ENCODE results near the gene ELOVL1. TPM values are rescaled to one million over a fixed set of nuclear protein-coding genes. Genes with fewer than 3 reads are reported as not detected.

ELOVL1 gene
- total RNA-seq, 4 donors from 2014 or later, result 99.8 to 187 (median 115) TPM

- Histone ChIP-seq H3K4me3 (peak overlapping the region; percentile 70 to 86 (median 85)), H3K27me3 (no peaks in the 10 kb centered on the region), H3K4me1 (peaks cover 18 to 56% (median 28%) of the 10 kb centered on the region in 3 donors), H3K36me3 (peaks cover 30 to 42% (median 33%) of the 10 kb centered on the region in 3 donors), H3K27ac (peak overlapping the region; percentile 94 to 99 (median 97)), H3K9me3 (no peaks in the 10 kb centered on the region)
- TF ChIP-seq CTCF (IDR thresholded peaks at IDR 0.05) (no peak), POLR2A (IDR thresholded peaks at IDR 0.05) (no peak)
- WGBS, 2 donors, result 40% methylated on average over 1 of the region's 5 CpGs; no CpG with 5 or more reads in 1 of the 2 donors
- intact Hi-C loops (cut with DNase I), result no loop called here
- no peak for DNase-seq
Measured at GRCh38 chr1:43366601-43367025, 1.2 kb downstream of the ELOVL1 start.

GRCh38 chr1:43366179-43366578 is 1.6 kb downstream of the ELOVL1 start:
- Histone ChIP-seq H3K4me3 (peak overlapping the region; percentile 70 to 86 (median 85)), H3K27ac (peak overlapping the region; percentile 94 to 99 (median 97)), H3K36me3 (peaks cover 30 to 46% (median 33%) of the 10 kb centered on the region in 3 donors), H3K4me1 (peaks cover 18 to 56% (median 28%) of the 10 kb centered on the region in 3 donors), H3K27me3 (no peaks in the 10 kb centered on the region), H3K9me3 (no peaks in the 10 kb centered on the region)
- intact Hi-C loops (cut with DNase I), result no loop called here
- DNase-seq, result no peak
- 20 to 21% methylated on average over 6 to 7 of the region's 11 CpGs for WGBS, 2 donors
- TF ChIP-seq POLR2A (IDR thresholded peaks at IDR 0.05) (peak in 3 of 4 donors; percentile 46 to 67 (median 59)), CTCF (IDR thresholded peaks at IDR 0.05) (no peak)

- 75 to 86% methylated on average over 2 of the region's 2 CpGs for WGBS, 2 donors
- Histone ChIP-seq H3K9me3 (no peaks in the 10 kb centered on the region), H3K4me3 (peak overlapping the region; percentile 70 to 86 (median 85)), H3K36me3 (peaks cover 30 to 51% (median 33%) of the 10 kb centered on the region in 3 donors), H3K27ac (peak overlapping the region; percentile 94 to 99 (median 97)), H3K4me1 (peaks cover 18 to 60% (median 28%) of the 10 kb centered on the region in 3 donors), H3K27me3 (no peaks in the 10 kb centered on the region)
- DNase-seq, result no peak
- intact Hi-C loops (cut with DNase I), result no loop called here
- TF ChIP-seq POLR2A (IDR thresholded peaks at IDR 0.05) (no peak), CTCF (IDR thresholded peaks at IDR 0.05) (no peak)
Measured at GRCh38 chr1:43365678-43366077, 2.1 kb downstream of the ELOVL1 start.

DNA sequence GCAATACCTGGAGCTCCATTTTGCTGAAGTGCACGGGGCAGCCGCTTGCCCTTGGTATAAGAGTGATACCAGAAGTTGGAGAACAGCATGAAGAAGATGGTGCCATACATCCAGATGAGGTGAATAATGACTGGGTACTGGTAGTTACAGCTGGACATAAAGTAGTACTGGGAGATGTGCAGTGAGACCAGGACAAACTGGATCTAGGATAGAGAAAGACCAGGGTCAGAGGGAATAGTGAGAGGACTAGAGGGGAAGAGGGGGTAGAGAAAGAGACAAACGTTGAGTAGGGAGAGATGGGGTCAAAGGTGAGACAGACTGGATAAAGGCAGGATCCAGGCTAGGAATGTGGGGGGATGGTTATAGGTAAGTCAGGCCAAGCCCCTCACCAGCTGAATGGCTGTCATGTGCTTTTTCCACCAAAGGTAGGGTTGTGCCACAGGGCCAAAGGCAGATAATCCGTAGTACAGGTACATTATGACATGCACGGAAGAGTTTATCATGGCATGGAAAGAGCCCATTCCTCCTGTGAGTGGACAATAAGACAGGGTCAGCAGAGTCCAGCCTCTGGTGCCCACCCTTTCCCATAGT is 3.8 kb downstream of the ELOVL1 start:
- WGBS, 2 donors, result 66 to 80% methylated on average over 3 to 5 of the region's 5 CpGs
- intact Hi-C loops (cut with DNase I), result no loop called here
- H3K4me1 ChIP-seq, result peaks cover 27 to 69% (median 36%) of the 10 kb centered on the region in 3 donors
- DNase-seq, result no peak
- no peaks in the 10 kb centered on the region for H3K9me3 ChIP-seq
- TF ChIP-seq POLR2A (IDR thresholded peaks at IDR 0.05), result no peak
- TF ChIP-seq CTCF (IDR thresholded peaks at IDR 0.05), result no peak
- H3K4me3 ChIP-seq, result no peak overlapping the region
- peak overlapping the region in 2 of 4 donors; percentile 13 to 16 for H3K27ac ChIP-seq
- no peaks in the 10 kb centered on the region for H3K27me3 ChIP-seq
- H3K36me3 ChIP-seq, result peaks cover 30 to 55% (median 33%) of the 10 kb centered on the region in 3 donors

DNA sequence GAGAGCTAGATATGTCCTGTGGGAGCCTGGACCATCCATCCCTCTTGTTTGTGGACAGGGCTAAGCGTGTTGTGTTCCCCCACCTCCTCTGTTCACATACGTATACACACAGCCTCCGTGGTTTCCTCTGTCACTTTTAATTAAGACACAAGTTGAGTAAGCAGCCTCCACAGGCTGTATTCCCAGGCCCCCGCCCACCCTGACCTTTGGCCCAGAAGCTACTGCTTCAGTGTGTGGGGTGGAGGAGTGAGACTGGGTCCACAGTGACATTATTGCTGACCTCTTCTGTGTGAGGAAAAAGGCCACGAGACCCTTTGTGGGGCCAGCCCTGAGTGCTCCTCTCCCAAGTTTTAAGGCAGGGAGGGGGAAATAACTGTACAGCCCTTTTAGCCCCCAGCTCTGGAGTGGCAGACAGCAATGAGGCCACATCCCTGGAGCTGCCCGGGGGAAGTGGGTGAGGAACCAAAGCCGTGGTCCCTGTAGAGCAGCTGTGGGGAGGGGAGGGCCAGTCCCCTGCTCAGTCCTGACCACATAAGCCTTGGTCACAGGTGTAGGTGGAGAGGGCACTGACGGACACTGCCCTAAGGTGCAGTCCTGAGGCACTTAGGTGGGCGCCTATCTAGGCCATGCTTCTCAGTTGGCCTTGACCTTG is 4.4 kb downstream of the ELOVL1 start:
- TF ChIP-seq CTCF (IDR thresholded peaks at IDR 0.05) (no peak), POLR2A (IDR thresholded peaks at IDR 0.05) (no peak)
- no peaks in the 10 kb centered on the region for H3K27me3 ChIP-seq
- H3K27ac ChIP-seq, result peak overlapping the region in 2 of 4 donors; percentile 13 to 16
- H3K9me3 ChIP-seq, result no peaks in the 10 kb centered on the region
- H3K36me3 ChIP-seq, result peaks cover 30 to 55% (median 33%) of the 10 kb centered on the region in 3 donors
- no peak overlapping the region for H3K4me3 ChIP-seq
- 56 to 69% methylated on average over 5 to 6 of the region's 9 CpGs for WGBS, 2 donors
- no peak for DNase-seq
- peaks cover 26 to 66% (median 32%) of the 10 kb centered on the region in 3 donors for H3K4me1 ChIP-seq
- intact Hi-C loops (cut with DNase I), result no loop called here

Data from esophagus squamous epithelium (tissue), 5 donors.